GM12874 (cell line): ENCODE data around the gene PEF1.

Source experiments
- TF ChIP-seq, protein P1 (sequence below): IDR thresholded peaks from 2 replicates; pipeline ENCODE4 v1.5.1; 2011; ENCODE audit warnings: low read depth, mild to moderate bottlenecking, control low read depth, low read length, moderate library complexity; ENCODE audit not compliant: insufficient read depth

Gene PEF1

DNA sequence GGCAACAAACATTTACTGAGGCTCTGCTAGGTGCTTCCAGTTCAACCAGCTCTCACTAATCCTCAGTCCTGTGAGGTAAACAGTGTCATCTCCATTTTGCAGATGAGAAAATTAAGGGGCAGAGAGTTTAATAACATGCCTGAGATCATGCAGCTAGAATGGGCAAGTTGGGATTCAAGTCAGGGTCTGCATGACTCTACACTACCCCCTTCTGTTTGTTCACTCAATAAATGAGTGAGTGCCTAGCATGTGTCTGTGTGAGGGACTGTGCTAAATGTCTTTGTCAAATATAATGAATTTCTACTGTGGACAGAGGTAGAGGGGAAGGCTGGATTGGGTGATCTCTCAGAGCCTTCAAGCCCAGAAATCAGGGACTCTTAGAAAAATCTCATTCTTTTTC lies 4.5 kb downstream of the PEF1 start:
- TF ChIP-seq, protein P1, sequence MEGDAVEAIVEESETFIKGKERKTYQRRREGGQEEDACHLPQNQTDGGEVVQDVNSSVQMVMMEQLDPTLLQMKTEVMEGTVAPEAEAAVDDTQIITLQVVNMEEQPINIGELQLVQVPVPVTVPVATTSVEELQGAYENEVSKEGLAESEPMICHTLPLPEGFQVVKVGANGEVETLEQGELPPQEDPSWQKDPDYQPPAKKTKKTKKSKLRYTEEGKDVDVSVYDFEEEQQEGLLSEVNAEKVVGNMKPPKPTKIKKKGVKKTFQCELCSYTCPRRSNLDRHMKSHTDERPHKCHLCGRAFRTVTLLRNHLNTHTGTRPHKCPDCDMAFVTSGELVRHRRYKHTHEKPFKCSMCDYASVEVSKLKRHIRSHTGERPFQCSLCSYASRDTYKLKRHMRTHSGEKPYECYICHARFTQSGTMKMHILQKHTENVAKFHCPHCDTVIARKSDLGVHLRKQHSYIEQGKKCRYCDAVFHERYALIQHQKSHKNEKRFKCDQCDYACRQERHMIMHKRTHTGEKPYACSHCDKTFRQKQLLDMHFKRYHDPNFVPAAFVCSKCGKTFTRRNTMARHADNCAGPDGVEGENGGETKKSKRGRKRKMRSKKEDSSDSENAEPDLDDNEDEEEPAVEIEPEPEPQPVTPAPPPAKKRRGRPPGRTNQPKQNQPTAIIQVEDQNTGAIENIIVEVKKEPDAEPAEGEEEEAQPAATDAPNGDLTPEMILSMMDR: no peak

DNA sequence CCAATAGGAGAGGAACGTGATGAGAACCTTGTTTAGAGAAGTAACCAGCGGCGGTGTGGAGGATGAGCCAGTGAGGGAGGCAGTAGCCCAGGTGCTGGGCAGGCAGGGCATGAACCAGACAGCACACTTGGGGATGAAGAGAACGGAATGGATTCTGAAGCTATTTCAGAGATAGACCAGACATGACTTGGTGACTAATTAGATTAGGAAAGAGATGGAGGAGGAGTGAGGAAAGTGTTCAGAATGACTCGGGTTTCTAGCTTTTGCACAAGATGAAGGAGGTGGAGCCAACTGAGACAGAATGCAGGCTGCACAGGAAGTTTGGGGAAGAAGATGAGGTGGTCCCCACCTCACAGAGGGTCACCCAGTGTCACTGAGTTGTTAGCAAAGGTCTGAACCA lies 5.1 kb downstream of the PEF1 start:
- TF ChIP-seq, protein P1: no peak

DNA sequence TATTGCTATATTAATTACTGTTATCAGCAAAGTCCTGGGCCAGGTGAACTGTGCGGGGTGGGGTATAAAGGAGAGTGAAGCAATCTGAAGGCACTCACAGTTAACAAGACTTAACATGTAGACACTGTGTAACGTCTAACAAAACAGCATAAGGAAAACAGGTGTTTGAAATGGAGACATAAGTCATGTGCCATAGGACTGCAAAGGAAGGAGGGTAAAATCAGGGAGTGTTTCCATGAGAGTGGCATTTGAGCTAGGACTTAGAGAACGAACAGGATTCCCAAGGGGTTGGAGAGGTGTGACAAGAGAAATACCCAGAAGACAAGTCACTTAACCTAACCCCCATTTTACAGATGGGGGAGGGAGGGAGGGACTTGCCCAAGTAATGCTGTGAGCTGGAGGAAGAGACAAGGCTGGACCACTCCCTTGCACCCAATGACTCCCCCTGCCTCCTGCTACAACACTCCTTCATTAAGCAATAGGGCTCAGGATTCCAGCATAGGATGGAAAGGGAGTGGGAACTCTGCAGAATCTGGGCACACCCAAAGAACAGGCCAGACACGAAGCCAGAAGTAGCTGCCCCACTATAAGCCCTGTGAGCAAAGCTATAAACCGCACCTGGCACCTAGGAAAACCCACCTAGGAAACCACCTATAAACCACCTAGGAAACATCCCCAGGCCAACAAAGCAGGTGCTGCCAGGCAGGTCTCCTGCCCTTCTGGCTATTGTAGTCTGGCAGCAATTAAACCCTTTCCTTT lies 6.6 kb downstream of the PEF1 start:
- TF ChIP-seq, protein P1: no peak

DNA sequence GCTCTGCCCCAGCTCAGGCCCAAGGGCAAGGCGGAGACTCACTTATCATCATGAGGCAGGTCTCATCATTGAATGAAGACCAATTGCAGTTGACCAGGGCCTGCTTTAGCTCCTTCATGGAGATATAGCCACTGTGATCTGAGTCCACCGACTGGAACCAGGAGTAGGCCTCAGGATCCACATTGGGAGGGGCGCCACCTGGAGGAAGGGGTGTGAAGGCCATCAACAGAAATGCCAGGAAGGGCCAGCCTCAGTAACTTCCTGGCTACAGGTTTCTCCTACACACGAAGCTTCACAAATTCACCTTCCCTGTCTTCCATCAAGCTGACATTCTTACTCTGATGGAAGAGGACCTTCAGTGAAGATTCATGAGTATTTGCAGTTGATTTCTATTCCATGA lies 11.6 kb downstream of the PEF1 start:
- TF ChIP-seq, protein P1: peak; percentile 58

DNA sequence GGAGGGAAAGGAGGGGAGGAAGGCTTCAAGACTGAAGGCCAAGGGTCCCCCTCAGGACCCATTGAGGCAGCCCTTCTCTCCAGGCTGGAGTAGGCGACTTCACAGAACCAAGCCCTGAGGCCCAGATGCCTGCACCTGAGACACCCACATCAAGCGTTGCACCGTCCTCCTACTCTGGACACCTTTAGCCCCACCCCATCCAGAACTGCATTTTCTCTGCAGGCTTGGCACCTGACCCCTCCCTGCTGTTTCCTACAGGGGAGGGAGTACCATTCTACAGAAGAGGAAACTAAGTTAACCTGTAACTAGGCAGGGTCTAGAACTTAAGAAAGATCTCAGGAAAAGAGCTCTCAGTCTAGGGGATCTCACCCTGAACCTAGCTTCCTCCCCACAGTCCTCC lies 12.0 kb downstream of the PEF1 start:
- TF ChIP-seq, protein P1: no peak

DNA sequence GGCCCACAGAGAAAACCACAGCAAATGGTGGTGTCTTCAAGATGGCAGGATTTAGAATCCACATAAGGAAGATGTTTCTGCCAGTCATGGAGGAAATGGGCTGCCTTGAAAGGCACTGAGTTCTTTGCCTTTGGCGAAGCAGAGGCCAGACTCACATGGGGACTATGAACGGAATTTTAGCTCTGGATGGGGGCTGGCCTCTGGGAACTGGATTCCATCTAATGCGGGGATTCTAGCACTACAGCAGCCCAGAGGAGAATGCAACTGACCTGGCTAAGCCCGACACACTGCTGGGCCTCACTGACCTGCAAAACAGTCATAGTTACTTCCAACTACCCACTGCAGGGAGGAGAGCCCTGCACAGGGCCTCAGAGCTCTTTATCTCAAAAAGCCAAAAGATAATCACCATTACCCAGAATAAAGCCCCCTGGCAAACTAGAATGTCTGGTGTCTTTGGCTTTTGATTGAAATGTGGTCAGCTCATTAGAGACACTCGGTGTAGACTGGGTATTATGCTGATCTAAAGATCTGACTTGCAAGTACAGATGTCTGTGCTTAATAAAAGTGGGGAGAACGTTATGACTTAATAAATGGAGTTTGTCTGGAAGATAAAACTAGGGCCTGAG lies 15.6 kb downstream of the PEF1 start:
- TF ChIP-seq, protein P1: no peak

DNA sequence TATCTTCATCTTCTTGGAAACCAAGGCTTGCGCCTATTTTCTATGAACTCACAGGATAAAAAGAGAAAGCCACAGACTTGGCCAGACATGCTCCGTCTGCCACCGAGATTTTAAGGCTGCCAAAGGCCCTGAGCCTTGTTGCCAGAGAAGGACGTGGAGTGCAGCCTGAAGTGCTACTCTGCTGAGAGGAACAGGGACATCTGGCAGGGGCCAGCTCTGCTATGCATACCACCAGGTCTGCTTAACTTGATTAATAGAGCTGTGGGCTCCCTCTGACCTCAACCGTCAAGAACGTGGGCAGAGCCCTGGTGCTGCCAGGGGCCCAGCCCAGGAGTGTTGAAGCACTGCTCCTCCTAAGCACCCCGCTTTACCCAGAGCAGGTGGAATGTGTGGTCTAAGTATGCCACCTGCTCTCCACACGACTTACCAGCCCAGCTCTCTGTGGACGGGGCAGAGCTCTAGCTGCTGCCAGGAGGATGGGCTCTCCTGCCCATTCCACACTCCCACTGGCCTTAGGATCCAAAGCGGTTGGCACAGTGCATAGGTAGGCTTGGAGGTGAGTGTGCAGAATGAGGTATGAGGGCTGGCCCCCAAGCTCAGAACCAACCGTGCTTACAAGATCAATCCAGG lies 16.6 kb downstream of the PEF1 start:
- TF ChIP-seq, protein P1: no peak
